ENCODE results near the gene PRDM16.

PRDM16 gene

GRCh38 chr1:3125546-3126368, 56.8 kb downstream of the PRDM16 start:
- Histone ChIP-seq H3K9ac (ENCODE audit: low read depth, low read length) (no peak overlapping the region), H2AFZ (ENCODE audit: low read depth, low read length) (no peak overlapping the region), H3K27me3 (ENCODE audit: insufficient read depth, low read length, poor library complexity) (no peaks in the 10 kb centered on the region), H3K4me2 (ENCODE audit: insufficient read depth, low read length) (no peak overlapping the region), H3K9me3 (ENCODE audit: insufficient read depth, low read length, severe bottlenecking) (no peaks in the 10 kb centered on the region), H3K36me3 (ENCODE audit: insufficient read depth, low read length) (no peaks in the 10 kb centered on the region), H3K4me3 (ENCODE audit: low read depth in 1 of 2, low read length in 2 of 2) (no peak overlapping the region), H4K20me1 (ENCODE audit: insufficient read depth, low read length) (0 out of 2 replicates have a peak, but pooled peaks cover 3% of the 10 kb centered on the region), H3K4me1 (ENCODE audit: insufficient read depth, low read length) (no peaks in the 10 kb centered on the region), H3K27ac (ENCODE audit: low read length) (no peak overlapping the region), H3K79me2 (ENCODE audit: insufficient read depth, low read length) (no peaks in the 10 kb centered on the region)
- TF ChIP-seq EZH2 (IDR thresholded peaks at IDR 0.05; ENCODE audit: borderline replicate concordance, low read depth, low read length, severe bottlenecking) (no peak), CTCF (IDR thresholded peaks at IDR 0.05; ENCODE audit: borderline replicate concordance, extremely low read depth, low read length, poor library complexity, severe bottlenecking) (no peak)
- DNase-seq (no peak), ATAC-seq (ENCODE audit: insufficient read depth, low read depth) (no peak)

- Histone ChIP-seq H3K4me2 (ENCODE audit: insufficient read depth, low read length) (no peak overlapping the region), H4K20me1 (ENCODE audit: insufficient read depth, low read length) (0 out of 2 replicates have a peak, but pooled peaks cover 3% of the 10 kb centered on the region), H3K4me1 (ENCODE audit: insufficient read depth, low read length) (no peaks in the 10 kb centered on the region), H3K27me3 (ENCODE audit: insufficient read depth, low read length, poor library complexity) (no peaks in the 10 kb centered on the region), H3K9ac (ENCODE audit: low read depth, low read length) (no peak overlapping the region), H2AFZ (ENCODE audit: low read depth, low read length) (no peak overlapping the region), H3K9me3 (ENCODE audit: insufficient read depth, low read length, severe bottlenecking) (no peaks in the 10 kb centered on the region), H3K79me2 (ENCODE audit: insufficient read depth, low read length) (no peaks in the 10 kb centered on the region), H3K4me3 (ENCODE audit: low read depth in 1 of 2, low read length in 2 of 2) (no peak overlapping the region), H3K27ac (ENCODE audit: low read length) (no peak overlapping the region), H3K36me3 (ENCODE audit: insufficient read depth, low read length) (no peaks in the 10 kb centered on the region)
- no peak for ATAC-seq (ENCODE audit: insufficient read depth, low read depth)
- DNase-seq = no peak
- TF ChIP-seq CTCF (IDR thresholded peaks at IDR 0.05; ENCODE audit: borderline replicate concordance, extremely low read depth, low read length, poor library complexity, severe bottlenecking) (no peak), EZH2 (IDR thresholded peaks at IDR 0.05; ENCODE audit: borderline replicate concordance, low read depth, low read length, severe bottlenecking) (no peak)
These were observed 58.0 kb downstream of the PRDM16 start for GRCh38 chr1:3126756-3127678.

- TF ChIP-seq CTCF (IDR thresholded peaks at IDR 0.05; ENCODE audit: borderline replicate concordance, extremely low read depth, low read length, poor library complexity, severe bottlenecking) (no peak), EZH2 (IDR thresholded peaks at IDR 0.05; ENCODE audit: borderline replicate concordance, low read depth, low read length, severe bottlenecking) (no peak)
- H3K79me2 ChIP-seq (ENCODE audit: insufficient read depth, low read length) = no peaks in the 10 kb centered on the region
- H4K20me1 ChIP-seq (ENCODE audit: insufficient read depth, low read length) = 0 out of 2 replicates have a peak, but pooled peaks cover 3% of the 10 kb centered on the region
- no peaks in the 10 kb centered on the region for H3K9me3 ChIP-seq (ENCODE audit: insufficient read depth, low read length, severe bottlenecking)
- H3K4me2 ChIP-seq (ENCODE audit: insufficient read depth, low read length) = no peak overlapping the region
- no peaks in the 10 kb centered on the region for H3K4me1 ChIP-seq (ENCODE audit: insufficient read depth, low read length)
- no peak overlapping the region for H3K4me3 ChIP-seq (ENCODE audit: low read depth in 1 of 2, low read length in 2 of 2)
- no peaks in the 10 kb centered on the region for H3K36me3 ChIP-seq (ENCODE audit: insufficient read depth, low read length)
- H3K27ac ChIP-seq (ENCODE audit: low read length) = no peak overlapping the region
- H2AFZ ChIP-seq (ENCODE audit: low read depth, low read length) = no peak overlapping the region
- no peak for ATAC-seq (ENCODE audit: insufficient read depth, low read depth)
- no peak overlapping the region for H3K9ac ChIP-seq (ENCODE audit: low read depth, low read length)
- H3K27me3 ChIP-seq (ENCODE audit: insufficient read depth, low read length, poor library complexity) = no peaks in the 10 kb centered on the region
- no peak for DNase-seq
These were observed 58.7 kb downstream of the PRDM16 start for GRCh38 chr1:3127738-3128137.
